Measurements from ENCODE around the gene PRR7. TPM values are rescaled to one million over a fixed set of nuclear protein-coding genes. Genes with fewer than 3 reads are reported as not detected.
A peak's percentile ranks its signal among the peaks of the same experiment; 100 is the strongest.

PRR7 gene
- total RNA-seq, 4 donors from 2014 or later: 5.0 to 7.7 (median 6.4) TPM

DNA sequence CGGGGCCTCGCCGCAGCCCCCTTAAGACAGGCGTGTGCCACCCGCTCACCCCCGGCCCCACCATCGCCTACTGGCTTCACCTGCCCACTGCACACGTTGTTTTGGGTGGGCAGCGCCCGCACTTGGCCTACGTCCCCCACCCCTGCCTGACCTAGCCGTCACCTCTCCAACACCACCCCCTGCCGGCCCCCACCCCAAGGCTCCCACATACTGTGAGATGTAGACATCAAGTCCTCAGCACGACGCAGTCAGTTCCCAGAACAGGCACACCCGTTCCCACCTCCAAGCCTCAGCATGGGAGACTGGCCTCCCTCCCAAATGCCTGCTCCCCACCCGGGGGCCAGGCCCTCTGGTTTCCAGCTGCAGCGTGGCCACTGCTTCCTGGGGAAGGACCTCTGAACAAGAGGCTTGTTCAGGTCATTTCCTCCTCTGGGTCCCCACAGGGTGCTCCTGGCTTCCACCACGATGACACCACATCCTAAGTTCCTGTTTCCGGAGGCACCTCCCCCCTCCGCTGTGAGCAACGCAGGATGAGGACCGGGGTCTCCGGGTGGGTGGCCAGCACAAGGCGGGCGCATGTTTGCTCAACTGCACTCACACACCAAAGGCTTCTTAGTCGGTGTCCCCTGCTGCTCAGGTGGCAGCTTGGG, 15.5 kb downstream of the PRR7 start:
- Histone ChIP-seq H3K9me3 (no peaks in the 10 kb centered on the region), H3K36me3 (peaks cover 0 to 54% (median 13%) of the 10 kb centered on the region in 3 donors), H3K4me3 (peak overlapping the region in 1 of 4 donors; percentile 6), H3K27me3 (no peaks in the 10 kb centered on the region), H3K27ac (peak overlapping the region in 3 of 4 donors; percentile 34 to 74 (median 62)), H3K4me1 (peaks cover 2 to 20% (median 5%) of the 10 kb centered on the region in 3 donors)
- intact Hi-C loops (cut with DNase I): no loop called here
- no peak for DNase-seq
- TF ChIP-seq, protein P1, sequence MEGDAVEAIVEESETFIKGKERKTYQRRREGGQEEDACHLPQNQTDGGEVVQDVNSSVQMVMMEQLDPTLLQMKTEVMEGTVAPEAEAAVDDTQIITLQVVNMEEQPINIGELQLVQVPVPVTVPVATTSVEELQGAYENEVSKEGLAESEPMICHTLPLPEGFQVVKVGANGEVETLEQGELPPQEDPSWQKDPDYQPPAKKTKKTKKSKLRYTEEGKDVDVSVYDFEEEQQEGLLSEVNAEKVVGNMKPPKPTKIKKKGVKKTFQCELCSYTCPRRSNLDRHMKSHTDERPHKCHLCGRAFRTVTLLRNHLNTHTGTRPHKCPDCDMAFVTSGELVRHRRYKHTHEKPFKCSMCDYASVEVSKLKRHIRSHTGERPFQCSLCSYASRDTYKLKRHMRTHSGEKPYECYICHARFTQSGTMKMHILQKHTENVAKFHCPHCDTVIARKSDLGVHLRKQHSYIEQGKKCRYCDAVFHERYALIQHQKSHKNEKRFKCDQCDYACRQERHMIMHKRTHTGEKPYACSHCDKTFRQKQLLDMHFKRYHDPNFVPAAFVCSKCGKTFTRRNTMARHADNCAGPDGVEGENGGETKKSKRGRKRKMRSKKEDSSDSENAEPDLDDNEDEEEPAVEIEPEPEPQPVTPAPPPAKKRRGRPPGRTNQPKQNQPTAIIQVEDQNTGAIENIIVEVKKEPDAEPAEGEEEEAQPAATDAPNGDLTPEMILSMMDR (IDR thresholded peaks at IDR 0.05): no peak
- no peak for TF ChIP-seq POLR2A (IDR thresholded peaks at IDR 0.05)
- 79 to 81% methylated on average over 14 to 17 of the region's 27 CpGs for whole genome bisulfite sequencing, 2 donors

DNA sequence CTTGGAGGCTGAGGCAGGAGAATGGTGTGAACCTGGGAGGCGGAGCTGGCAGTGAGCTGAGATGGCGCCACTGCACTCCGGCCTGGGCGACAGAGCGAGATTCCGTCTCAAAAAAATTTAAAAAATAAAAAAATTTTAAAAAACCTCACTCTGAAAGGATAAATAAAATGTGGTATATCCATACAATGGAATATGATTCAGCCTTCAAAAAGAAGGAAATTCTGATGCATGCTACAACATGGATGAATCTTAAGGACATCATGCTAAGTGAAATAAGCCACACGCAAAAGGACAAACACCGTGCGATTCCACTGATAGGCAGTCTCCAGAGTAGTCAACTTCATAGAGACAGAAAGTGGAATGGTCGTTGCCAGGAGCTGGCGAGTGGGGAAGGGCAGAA, 18.4 kb downstream of the PRR7 start:
- H3K36me3 ChIP-seq: peaks cover 0 to 47% (median 8%) of the 10 kb centered on the region in 3 donors
- H3K27me3 ChIP-seq: no peaks in the 10 kb centered on the region
- H3K27ac ChIP-seq: no peak overlapping the region
- TF ChIP-seq, protein P1 (IDR thresholded peaks at IDR 0.05): no peak
- no peak for TF ChIP-seq POLR2A (IDR thresholded peaks at IDR 0.05)
- intact Hi-C loops (cut with DNase I): no loop called here
- no peak overlapping the region for H3K4me3 ChIP-seq
- 82 to 94% methylated on average over 11 of the region's 11 CpGs for WGBS, 2 donors
- DNase-seq: no peak
- peaks cover 6 to 29% (median 7%) of the 10 kb centered on the region in 3 donors for H3K4me1 ChIP-seq
- no peaks in the 10 kb centered on the region for H3K9me3 ChIP-seq

DNA sequence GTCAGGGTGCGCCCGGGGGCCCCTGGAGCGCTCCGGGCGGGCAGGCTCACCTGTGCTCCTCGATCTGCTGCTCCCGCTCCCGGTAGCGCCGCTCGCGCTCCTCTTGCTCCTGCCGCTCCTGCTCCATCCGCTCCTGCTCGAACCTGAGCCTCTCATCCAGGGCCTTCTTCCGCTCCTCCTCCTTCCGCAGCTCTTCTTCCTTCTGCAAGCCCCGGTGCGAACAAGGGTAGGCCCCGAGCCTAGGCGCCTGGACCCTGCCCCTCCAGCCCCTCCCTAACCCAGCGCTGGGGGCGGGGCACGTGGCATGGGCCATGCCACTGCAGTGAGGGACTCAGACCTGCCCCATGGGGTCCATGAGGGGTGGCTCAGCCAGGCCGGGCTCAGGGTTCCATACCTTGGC, 20.2 kb downstream of the PRR7 start:
- no peak overlapping the region for H3K27ac ChIP-seq
- no peaks in the 10 kb centered on the region for H3K9me3 ChIP-seq
- H3K4me1 ChIP-seq: peaks cover 14 to 42% (median 14%) of the 10 kb centered on the region in 3 donors
- TF ChIP-seq, protein P1 (IDR thresholded peaks at IDR 0.05): no peak
- no peak for TF ChIP-seq POLR2A (IDR thresholded peaks at IDR 0.05)
- 77 to 91% methylated on average over 5 to 18 of the region's 25 CpGs for WGBS, 2 donors
- H3K27me3 ChIP-seq: no peaks in the 10 kb centered on the region
- DNase-seq: no peak
- no peak overlapping the region for H3K4me3 ChIP-seq
- peaks cover 0 to 43% (median 8%) of the 10 kb centered on the region in 3 donors for H3K36me3 ChIP-seq
- intact Hi-C loops (cut with DNase I): no loop called here

DNA sequence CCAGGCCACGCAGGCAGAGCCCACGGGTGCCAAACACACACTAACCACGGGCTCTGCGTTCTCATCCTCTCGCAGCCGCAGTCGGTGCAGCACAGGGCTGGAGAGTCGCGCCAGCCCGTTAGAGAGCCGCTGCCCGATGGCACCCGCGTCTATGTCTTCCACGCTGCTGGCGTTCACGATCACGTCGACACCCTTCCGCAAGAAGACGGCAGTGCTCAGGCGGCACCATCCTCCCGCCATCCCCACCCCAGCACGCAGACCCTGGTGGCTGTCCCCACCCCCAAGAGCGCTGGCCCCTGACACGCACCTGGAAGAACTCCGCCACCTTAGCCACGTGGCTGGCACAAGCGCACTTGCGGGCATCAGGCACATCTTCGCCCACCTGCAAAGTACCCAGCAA, 20.8 kb downstream of the PRR7 start:
- Histone ChIP-seq H3K36me3 (peaks cover 0 to 43% (median 8%) of the 10 kb centered on the region in 3 donors), H3K9me3 (no peaks in the 10 kb centered on the region), H3K27me3 (no peaks in the 10 kb centered on the region), H3K27ac (no peak overlapping the region), H3K4me1 (peaks cover 18 to 42% (median 20%) of the 10 kb centered on the region in 3 donors), H3K4me3 (no peak overlapping the region)
- TF ChIP-seq, protein P1 (IDR thresholded peaks at IDR 0.05): no peak
- no peak for TF ChIP-seq POLR2A (IDR thresholded peaks at IDR 0.05)
- no peak for DNase-seq
- intact Hi-C loops (cut with DNase I): no loop called here
- WGBS, 2 donors: 98 to 100% methylated on average over 1 to 13 of the region's 31 CpGs

DNA sequence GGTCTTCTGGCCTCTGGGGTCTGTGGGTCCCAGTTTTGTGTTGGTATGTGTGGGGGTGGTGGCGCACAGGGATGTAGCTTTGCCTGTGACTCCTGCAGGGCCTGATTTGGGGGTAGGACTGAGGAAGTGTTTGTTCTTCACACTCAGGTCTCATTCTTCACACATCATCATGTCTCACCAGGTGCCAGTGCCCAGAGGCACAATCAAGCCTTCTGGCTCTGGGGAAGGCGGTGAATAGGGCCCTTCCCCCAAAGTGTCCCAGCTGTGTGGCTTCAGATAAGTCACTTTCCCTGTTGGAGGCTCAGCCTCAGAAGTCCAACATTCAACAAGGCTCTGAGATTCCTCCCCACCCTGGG, 21.7 kb downstream of the PRR7 start:
- Histone ChIP-seq H3K4me1 (peaks cover 21 to 49% (median 26%) of the 10 kb centered on the region in 3 donors), H3K4me3 (no peak overlapping the region), H3K27me3 (no peaks in the 10 kb centered on the region), H3K27ac (peak overlapping the region in 1 of 4 donors; percentile 10), H3K9me3 (no peaks in the 10 kb centered on the region), H3K36me3 (peaks cover 0 to 43% (median 8%) of the 10 kb centered on the region in 3 donors)
- TF ChIP-seq POLR2A (IDR thresholded peaks at IDR 0.05): no peak
- TF ChIP-seq, protein P1 (IDR thresholded peaks at IDR 0.05): no peak
- intact Hi-C loops (cut with DNase I): no loop called here
- no peak for DNase-seq
- WGBS, 2 donors: 63% methylated on average over 2 of the region's 2 CpGs; no CpG with 5 or more reads in 1 of the 2 donors

Measured in esophagus squamous epithelium (tissue), 5 donors.